Skeletal muscle tissue (tissue), 4 donors: ENCODE results near the gene VIL1. TPM values are rescaled to one million over a fixed set of nuclear protein-coding genes. Genes with fewer than 3 reads are reported as not detected.

Experiments
- H3K27ac ChIP-seq: one replicate; pipeline ENCODE4 v1.7.0; 2013; ENCODE audit warnings: mild to moderate bottlenecking, low read depth, low read length, inconsistent platforms
- H3K27me3 ChIP-seq, 3 donors: one replicate each; pipeline ENCODE4 v1.7.0; 2013; ENCODE audit warnings: low read length in 3 of 3; ENCODE audit not compliant: control insufficient read depth in 3 of 3, insufficient read depth in 3 of 3
- H3K36me3 ChIP-seq, 3 donors: one replicate each; pipeline ENCODE4 v1.7.0; 2013; ENCODE audit warnings: low read length in 3 of 3; ENCODE audit not compliant: control insufficient read depth in 3 of 3, insufficient read depth in 3 of 3
- H3K4me1 ChIP-seq, 3 donors: one replicate each; pipeline ENCODE4 v1.7.0; 2013; ENCODE audit warnings: low read length in 3 of 3, mild to moderate bottlenecking in 3 of 3; ENCODE audit not compliant: control insufficient read depth in 3 of 3, insufficient read depth in 3 of 3
- H3K4me3 ChIP-seq, 3 donors: one replicate each; pipeline ENCODE4 v1.7.0; 2013; ENCODE audit warnings: low read length in 3 of 3
- H3K9ac ChIP-seq, 3 donors: one replicate each; pipeline ENCODE4 v1.7.0; 2013; ENCODE audit warnings: low read length in 3 of 3, mild to moderate bottlenecking in 3 of 3, moderate library complexity in 2 of 3, low read depth in 1 of 3
- H3K9me3 ChIP-seq, 3 donors: one replicate each; pipeline ENCODE4 v1.7.0; 2013; ENCODE audit warnings: low read length in 3 of 3; ENCODE audit not compliant: control insufficient read depth in 3 of 3
- total RNA-seq: library from RNA; depleted of rRNA; stranded (reverse); fragments of >200 nt; gene quantifications from one replicate; pipeline ENCODE4 v1.2.3, GENCODE V29; 2014
- donor health status: Osteomylitis.

The VIL1 gene
- total RNA-seq, 1 donor from 2014 or later, result not detected

DNA sequence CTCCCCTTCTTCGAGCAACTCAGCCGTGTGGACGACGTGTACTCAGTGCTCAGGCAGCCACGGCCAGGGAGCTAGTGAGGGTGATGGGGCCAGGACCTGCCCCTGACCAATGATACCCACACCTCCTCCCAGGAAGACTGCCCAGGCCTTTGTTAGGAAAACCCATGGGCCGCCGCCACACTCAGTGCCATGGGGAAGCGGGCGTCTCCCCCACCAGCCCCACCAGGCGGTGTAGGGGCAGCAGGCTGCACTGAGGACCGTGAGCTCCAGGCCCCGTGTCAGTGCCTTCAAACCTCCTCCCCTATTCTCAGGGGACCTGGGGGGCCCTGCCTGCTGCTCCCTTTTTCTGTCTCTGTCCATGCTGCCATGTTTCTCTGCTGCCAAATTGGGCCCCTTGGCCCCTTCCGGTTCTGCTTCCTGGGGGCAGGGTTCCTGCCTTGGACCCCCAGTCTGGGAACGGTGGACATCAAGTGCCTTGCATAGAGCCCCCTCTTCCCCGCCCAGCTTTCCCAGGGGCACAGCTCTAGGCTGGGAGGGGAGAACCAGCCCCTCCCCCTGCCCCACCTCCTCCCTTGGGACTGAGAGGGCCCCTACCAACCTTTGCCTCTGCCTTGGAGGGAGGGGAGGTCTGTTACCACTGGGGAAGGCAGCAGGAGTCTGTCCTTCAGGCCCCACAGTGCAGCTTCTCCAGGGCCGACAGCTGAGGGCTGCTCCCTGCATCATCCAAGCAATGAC, 14.4 kb upstream of the VIL1 start:
- H3K27ac ChIP-seq, result no peak overlapping the region
- peaks cover 40 to 50% (median 44%) of the 10 kb centered on the region in 3 donors for H3K4me1 ChIP-seq
- H3K9me3 ChIP-seq, result no peaks in the 10 kb centered on the region
- H3K36me3 ChIP-seq, result peaks cover 20 to 28% (median 22%) of the 10 kb centered on the region in 3 donors
- no peak overlapping the region for H3K4me3 ChIP-seq
- H3K27me3 ChIP-seq, result no peaks in the 10 kb centered on the region
- H3K9ac ChIP-seq, result peak overlapping the region in 1 of 3 donors; percentile 40

DNA sequence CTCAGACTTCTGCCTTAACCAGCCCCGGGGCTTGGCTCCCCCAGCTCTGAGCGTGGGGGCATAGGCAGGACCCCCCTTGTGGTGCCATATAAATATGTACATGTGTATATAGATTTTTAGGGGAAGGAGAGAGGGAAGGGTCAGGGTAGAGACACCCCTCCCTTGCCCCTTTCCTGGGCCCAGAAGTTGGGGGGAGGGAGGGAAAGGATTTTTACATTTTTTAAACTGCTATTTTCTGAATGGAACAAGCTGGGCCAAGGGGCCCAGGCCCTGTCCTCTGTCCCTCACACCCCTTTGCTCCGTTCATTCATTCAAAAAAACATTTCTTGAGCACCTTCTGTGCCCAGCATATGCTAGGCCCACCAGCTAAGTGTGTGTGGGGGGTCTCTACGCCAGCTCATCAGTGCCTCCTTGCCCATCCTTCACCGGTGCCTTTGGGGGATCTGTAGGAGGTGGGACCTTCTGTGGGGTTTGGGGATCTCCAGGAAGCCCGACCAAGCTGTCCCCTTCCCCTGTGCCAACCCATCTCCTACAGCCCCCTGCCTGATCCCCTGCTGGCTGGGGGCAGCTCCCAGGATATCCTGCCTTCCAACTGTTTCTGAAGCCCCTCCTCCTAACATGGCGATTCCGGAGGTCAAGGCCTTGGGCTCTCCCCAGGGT, 13.7 kb upstream of the VIL1 start:
- Histone ChIP-seq H3K27me3 (no peaks in the 10 kb centered on the region), H3K27ac (peak overlapping the region; percentile 85), H3K9me3 (no peaks in the 10 kb centered on the region), H3K4me1 (peaks cover 40 to 50% (median 44%) of the 10 kb centered on the region in 3 donors), H3K9ac (peak overlapping the region; percentile 65 to 83 (median 79)), H3K4me3 (peak overlapping the region; percentile 72 to 78 (median 73)), H3K36me3 (peaks cover 20 to 28% (median 22%) of the 10 kb centered on the region in 3 donors)

DNA sequence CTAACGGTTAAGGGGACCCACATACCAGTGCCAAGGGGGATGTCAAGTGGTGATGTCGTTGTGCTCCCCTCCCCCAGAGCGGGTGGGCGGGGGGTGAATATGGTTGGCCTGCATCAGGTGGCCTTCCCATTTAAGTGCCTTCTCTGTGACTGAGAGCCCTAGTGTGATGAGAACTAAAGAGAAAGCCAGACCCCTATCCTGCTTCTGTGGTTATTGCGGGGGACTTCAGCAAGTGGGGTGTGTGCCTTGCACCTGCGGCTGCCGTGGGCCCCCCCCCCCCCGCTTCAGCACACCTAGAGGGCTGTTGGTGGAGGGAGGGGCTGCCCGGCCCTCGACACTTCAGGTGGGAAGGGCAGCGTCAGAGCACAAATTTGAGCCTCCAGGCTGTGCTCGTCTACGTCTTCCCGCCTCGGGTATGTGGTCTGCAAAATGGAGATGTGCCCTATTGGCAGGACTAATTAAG, 13.1 kb upstream of the VIL1 start:
- Histone ChIP-seq H3K4me1 (peaks cover 40 to 50% (median 44%) of the 10 kb centered on the region in 3 donors), H3K9ac (peak overlapping the region; percentile 65 to 83 (median 79)), H3K27me3 (no peaks in the 10 kb centered on the region), H3K36me3 (peaks cover 20 to 28% (median 22%) of the 10 kb centered on the region in 3 donors), H3K4me3 (peak overlapping the region; percentile 72 to 78 (median 73)), H3K9me3 (no peaks in the 10 kb centered on the region), H3K27ac (peak overlapping the region; percentile 85)

DNA sequence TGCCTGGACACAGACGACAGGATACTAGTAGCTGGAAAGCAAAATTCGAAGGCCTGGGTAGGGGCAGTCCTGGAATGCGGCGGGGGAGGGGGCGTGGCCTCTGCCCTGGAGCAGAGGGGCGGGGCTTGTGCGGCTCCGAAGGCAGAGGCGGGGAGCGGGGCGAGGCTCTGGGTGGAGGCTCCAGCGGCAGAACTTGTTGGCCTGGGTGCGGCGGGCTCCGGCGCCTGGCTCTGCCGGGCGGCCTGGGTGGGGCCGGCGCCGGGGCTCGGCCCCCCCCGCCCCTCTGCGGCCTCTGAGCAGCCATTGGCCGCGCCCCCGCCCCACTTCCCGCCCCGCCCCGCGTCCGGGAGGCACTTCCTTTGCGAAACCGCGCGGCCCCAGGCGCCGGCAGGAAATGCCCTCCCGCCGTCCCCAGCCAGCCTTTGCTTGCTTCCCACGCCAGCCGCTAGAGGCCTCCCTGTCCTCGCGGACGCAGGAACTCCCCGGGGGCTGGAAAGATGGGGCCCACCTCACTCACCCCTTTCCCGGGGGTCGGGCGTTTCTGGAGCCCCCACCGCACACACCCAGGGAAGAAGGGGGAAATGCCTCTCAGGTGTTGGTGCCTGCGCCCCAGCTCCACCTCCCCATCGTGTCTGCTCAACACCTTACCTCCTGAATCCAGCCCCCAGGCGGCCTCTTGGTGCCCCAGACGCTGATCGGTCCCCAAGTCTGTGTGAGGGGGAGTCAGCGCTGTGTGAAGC, 12.5 kb upstream of the VIL1 start:
- H3K9me3 ChIP-seq, result no peaks in the 10 kb centered on the region
- peak overlapping the region; percentile 85 for H3K27ac ChIP-seq
- H3K36me3 ChIP-seq, result peaks cover 20 to 28% (median 22%) of the 10 kb centered on the region in 3 donors
- H3K4me3 ChIP-seq, result peak overlapping the region; percentile 78 to 80 (median 79)
- peak overlapping the region; percentile 74 to 83 (median 79) for H3K9ac ChIP-seq
- peaks cover 35 to 45% (median 39%) of the 10 kb centered on the region in 3 donors for H3K4me1 ChIP-seq
- H3K27me3 ChIP-seq, result no peaks in the 10 kb centered on the region

DNA sequence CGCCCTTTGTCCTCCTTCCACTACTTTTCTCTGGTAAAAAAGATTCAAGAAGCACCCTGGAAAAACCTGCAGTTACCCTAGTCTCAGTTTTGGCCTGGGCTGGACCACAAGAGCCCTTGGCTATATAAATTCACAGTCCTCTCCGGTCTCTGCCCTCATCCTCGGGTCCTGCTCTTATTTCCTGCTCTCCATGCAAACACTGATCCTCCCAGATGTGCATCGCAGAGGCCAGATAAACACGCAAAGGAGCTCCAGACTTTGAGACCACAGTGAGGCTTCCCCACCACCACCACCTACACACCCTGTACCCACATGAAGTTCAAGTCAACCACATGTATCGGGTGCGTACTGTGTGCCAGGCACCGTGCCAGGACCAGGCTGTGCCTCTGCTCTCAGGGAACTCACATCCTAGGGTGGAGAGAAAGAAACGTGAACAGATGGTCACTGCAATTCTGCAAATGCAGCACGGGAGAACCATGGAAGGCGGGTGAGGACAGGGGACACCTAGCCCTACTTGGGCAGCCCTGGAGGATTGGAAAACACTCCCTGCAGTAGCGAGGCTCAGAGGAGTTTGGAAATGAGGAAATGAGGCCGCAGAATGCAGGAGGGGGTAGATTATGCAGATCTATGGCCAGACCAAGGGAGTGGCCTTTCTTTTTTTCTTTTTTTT, 11.8 kb upstream of the VIL1 start:
- peaks cover 28 to 38% (median 33%) of the 10 kb centered on the region in 3 donors for H3K4me1 ChIP-seq
- H3K27me3 ChIP-seq, result no peaks in the 10 kb centered on the region
- H3K9ac ChIP-seq, result peak overlapping the region; percentile 73 to 83 (median 74)
- peak overlapping the region; percentile 76 for H3K27ac ChIP-seq
- H3K36me3 ChIP-seq, result peaks cover 20 to 24% (median 21%) of the 10 kb centered on the region in 3 donors
- H3K9me3 ChIP-seq, result no peaks in the 10 kb centered on the region
- peak overlapping the region; percentile 71 to 80 (median 79) for H3K4me3 ChIP-seq

DNA sequence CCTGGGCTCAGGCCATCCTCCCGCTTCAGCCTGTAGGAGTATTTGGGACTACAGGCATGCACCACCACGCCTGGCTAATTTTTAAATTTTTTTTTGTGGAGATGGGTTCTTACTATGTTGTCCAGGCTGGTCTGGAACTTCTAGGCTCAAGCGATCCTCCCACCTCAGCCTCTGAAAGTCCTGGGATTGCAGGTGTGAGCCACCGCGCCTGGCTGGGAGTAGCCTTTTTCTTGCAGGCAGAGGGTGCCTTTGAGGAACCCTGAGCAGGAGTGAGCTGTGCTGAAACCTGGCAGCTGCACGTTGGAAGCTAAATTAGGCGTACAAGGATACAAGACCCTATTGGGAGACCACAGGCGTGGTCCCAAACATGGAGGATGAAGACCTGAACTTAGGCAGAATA, 11.2 kb upstream of the VIL1 start:
- Histone ChIP-seq H3K4me3 (no peak overlapping the region), H3K4me1 (peaks cover 23 to 31% (median 26%) of the 10 kb centered on the region in 3 donors), H3K27ac (no peak overlapping the region)

DNA sequence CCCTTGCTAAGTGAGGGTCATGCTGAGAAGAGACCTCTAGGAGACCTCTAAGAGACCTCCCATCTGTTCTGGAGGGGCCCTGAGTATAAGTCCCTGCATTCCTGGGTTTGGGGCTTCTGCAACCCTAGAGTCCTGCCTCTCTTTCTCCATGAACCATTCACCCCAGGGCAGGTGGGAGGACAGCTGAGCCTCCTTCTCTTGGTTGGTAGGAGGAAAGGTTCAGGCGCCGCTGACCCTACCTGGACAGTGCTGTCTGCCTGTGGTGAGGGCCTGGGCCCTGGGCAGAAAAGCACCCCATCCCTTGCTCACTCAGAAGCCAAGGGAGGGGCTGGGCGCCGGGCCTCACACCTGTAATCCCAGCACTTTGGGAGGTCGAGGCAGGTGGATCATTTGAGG, 604 bp upstream of the VIL1 start:
- Histone ChIP-seq H3K4me3 (no peak overlapping the region), H3K36me3 (no peaks in the 10 kb centered on the region), H3K9ac (no peak overlapping the region), H3K27me3 (no peaks in the 10 kb centered on the region), H3K9me3 (no peaks in the 10 kb centered on the region), H3K27ac (no peak overlapping the region), H3K4me1 (no peaks in the 10 kb centered on the region)

More for the DNA sequence above, 11.2 kb upstream of the VIL1 start:
- Histone ChIP-seq H3K9me3 (no peaks in the 10 kb centered on the region), H3K27me3 (no peaks in the 10 kb centered on the region), H3K36me3 (peaks cover 15 to 20% (median 18%) of the 10 kb centered on the region in 3 donors), H3K9ac (peak overlapping the region in 1 of 3 donors; percentile 28)

DNA sequence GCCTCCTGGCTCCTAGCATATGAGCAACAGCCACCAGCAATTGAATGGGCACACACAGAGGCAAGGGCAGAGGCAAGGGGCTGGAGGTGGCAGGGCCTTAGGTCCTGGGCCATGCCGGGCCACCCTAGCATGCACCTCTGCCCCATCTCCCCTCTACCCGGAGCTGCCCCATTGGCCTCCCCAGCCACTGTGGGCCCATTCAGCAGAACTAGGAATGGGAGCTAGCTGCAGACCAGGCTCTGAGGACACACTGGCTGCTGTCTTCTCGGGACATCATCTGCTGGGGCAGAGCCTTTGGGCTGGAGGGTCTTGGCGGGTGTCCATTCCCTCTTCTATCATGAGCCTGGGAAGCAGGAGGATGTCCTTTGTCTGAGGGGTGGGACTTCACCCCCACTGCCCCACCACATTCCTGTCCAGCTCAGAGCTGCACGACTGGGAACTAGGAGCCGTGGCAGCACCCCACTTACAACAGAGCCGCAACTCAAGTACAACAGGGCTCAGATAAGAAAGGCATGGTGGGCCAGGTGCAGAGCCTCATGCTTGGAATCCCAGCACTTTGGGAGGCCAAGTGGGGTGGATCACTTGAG, 800 bp downstream of the VIL1 start:
- H3K27me3 ChIP-seq, result no peaks in the 10 kb centered on the region
- no peaks in the 10 kb centered on the region for H3K4me1 ChIP-seq
- H3K9me3 ChIP-seq, result no peaks in the 10 kb centered on the region
- H3K9ac ChIP-seq, result no peak overlapping the region
- no peaks in the 10 kb centered on the region for H3K36me3 ChIP-seq
- no peak overlapping the region for H3K4me3 ChIP-seq
- H3K27ac ChIP-seq, result no peak overlapping the region

DNA sequence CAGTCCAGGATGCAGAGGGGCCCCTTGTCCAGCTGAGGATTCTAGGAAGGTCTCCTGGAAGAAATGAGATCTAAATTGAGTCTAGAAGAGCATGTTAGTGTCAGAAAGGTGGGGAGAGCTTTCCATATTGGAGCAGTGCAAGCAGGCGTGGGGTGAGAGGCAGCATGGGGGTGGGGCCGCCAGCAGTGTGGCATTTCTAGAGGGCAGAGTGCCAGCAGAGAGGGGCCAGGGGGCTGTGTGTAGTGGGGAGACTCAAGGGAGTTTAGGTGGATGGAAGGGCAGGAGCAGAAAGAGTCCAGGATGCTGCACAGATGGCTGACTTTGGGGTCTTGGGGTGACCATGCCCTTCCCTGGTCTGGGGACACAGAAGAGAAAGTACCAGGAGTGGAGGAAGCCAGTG, 2.1 kb downstream of the VIL1 start:
- H3K36me3 ChIP-seq, result no peaks in the 10 kb centered on the region
- H3K9me3 ChIP-seq, result no peaks in the 10 kb centered on the region
- H3K27ac ChIP-seq, result no peak overlapping the region
- no peak overlapping the region for H3K9ac ChIP-seq
- no peak overlapping the region for H3K4me3 ChIP-seq
- no peaks in the 10 kb centered on the region for H3K4me1 ChIP-seq
- no peaks in the 10 kb centered on the region for H3K27me3 ChIP-seq
